Right renal pelvis (tissue), 4 donors: ENCODE results near the gene CLRN3. TPM values are rescaled to one million over a fixed set of nuclear protein-coding genes. Genes with fewer than 3 reads are reported as not detected.
A peak's percentile ranks its signal among the peaks of the same experiment; 100 is the strongest.

Experiments used
- DNase-seq, 4 donors: peaks; one replicate each; pipeline ENCODE4 v3.0.0-alpha.2; 2013; ENCODE audit warnings: low read depth in 4 of 4, low spot score in 3 of 4, missing footprints in 1 of 4
- polyA plus RNA-seq, 4 donors: library from polyadenylated mRNA; unstranded; fragments of 120-200 nt; gene quantifications; one replicate each; pipeline ENCODE4 v1.2.1, GENCODE V29; 2013; ENCODE audit not compliant: insufficient read length in 4 of 4

Gene CLRN3
- polyA plus RNA-seq: 10 to 100 TPM; 16.4 to 24.1 (median 19.0) TPM

DNA sequence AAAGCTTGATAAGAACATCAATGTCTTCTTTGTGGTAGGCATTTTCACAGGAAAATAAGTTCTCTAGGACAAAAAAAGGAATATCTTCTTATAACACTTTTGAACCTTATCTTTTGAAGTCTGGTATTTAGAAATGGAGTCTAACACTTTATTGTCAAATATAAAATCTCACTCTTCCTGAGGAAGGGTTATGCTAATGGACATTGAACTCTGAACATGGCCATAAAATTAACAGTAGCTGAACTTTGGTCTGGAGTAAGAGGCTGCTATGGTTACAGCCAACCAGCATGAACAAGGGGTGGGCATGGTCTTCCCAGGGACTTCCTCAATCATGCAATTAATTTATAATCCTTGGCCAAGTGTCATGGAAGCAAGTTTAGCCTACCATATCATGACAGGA is at the start of gene CLRN3:
TSS of gene CLRN3 (minus strand) at position 199 of the 400 bp plus-strand sequence. CDS start at position 42, 157 bp downstream.
- DNase-seq: no peak

- DNase-seq: no peak
Measured at GRCh38 chr10:127940866-127941640, 48.3 kb upstream of the CLRN3 start.

DNA sequence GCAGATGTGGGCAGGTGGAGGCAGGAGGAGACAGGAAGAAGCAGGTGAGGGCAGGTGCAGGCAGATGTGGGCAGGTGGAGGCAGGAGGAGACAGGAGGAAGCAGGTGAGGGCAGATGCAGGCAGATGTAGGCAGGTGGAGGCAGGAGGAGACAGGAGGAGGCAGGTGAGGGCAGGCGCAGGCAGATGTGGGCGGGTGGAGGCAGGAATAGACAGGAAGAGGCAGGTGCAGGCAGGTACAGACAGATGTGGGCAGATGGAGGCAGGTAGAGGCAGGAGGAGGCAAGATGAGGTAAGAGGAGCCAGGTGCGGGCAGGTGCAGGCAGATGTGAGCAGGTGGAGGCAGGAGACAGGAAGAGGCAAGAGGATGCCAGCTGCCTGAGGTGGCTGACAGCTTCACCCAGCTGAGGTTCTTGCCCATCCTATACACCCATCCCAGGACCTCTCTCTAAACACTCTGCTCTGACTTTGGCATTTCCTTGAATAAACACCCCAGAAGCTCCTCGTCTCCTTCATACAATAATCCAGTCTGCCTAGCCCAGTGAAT is 47.1 kb upstream of the CLRN3 start:
- DNase-seq: no peak

GRCh38 chr10:127937915-127938463 is 45.2 kb upstream of the CLRN3 start:
- DNase-seq: no peak

DNA sequence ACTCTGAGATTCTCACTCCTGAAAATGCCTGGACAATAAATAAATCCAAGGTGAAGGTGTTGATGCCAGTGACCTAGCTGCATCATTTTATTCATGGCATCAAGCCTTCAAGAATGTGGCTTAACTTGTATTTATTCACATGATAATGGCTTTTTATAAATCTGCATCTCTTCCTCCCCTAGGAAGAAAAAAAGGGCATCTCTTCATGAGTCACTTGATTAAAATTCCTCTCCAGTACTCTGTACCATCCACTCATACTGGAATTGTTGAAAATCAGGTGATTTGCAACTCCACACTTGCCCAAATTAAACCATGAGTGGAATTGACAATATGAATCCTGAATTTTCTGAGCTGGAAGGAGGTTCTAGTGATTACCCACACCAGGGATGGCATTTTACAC is 44.3 kb upstream of the CLRN3 start:
- no peak for DNase-seq

DNA sequence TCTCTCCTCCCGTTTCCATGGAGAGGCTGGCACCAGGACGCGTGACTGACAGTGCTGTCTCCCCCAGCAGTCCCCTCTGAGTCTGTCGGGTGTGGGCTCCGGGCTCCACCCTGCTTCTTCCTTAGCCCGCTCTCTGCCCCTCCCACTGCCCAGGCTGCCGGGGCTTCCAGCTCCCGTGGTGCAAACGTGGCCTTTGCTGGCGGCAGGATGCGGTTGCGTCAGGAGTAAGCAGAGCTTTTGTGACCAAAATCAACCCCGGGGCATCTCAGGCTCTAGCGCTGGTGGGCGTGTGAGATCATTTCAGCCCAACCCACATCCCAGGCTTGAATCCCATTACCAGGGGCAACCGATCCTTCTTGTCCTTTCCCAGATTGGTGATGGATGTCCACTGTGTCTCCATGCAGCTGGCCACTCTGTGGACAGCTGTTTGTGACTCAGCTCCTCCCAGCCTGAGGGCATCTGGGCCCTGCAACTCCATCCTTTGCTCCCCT is 42.4 kb upstream of the CLRN3 start:
- no peak for DNase-seq

DNA sequence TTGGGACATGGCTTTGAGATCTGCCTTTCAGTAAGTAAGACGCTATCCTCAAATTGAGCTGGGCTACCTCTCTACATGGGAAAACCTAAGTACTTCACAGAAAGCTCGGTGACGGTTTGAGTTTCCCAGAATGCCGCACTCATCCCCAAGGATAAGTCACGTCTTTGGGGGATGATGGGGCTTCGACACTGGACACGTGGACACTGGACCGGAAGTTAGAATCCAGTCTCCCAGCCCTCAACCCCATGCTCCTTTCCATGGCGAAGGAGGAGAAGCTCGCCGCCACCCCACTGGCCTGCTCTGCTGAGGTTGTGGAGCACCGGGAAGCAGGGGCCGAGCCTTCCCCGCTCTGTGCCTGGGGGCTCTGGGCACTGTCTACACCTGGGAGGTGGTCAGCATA is 41.6 kb upstream of the CLRN3 start:
- no peak for DNase-seq

GRCh38 chr10:127933271-127933670 is 40.5 kb upstream of the CLRN3 start:
- DNase-seq: no peak

- no peak for DNase-seq
Measured at GRCh38 chr10:127932521-127933270, 40.0 kb upstream of the CLRN3 start.

DNA sequence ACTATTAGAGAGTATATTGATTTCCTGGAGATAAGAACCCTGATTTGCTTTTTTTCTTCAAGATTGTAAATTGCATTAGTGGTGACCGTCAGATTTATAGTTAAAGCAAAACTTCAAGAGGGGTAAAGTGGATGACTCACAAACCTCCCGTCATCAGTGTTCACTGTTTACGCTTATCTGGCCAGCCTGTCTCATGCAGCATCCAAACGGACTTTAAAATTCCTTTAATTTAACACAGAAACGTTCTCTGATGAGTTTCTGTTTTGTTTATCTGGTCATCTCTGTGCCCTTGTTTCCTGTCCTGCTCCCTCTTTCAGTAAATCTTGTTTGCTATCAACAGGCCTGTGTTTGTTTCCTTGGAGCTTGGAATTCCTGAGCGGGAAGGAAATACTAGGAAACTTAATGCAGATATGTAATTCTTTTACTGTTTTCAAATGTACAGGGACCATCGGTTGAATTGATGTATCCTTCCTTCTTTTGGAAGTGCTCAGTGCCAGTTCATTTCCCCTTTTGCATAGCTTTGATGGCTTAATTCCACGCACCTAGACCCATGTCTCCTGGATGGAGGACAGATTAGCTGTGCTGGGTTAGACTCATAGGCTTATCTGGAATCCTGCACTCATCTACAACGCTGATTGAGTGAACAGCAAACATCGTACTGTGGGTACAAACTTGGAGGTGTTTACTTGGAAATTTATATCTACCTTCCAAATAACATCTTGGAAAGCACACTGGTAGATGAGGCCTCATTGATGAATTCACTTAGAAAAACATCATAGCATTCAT is 35.5 kb upstream of the CLRN3 start:
- peak in 1 of 4 donors; percentile 5 for DNase-seq

- DNase-seq: no peak
Measured at GRCh38 chr10:127926455-127926854, 33.7 kb upstream of the CLRN3 start.

DNA sequence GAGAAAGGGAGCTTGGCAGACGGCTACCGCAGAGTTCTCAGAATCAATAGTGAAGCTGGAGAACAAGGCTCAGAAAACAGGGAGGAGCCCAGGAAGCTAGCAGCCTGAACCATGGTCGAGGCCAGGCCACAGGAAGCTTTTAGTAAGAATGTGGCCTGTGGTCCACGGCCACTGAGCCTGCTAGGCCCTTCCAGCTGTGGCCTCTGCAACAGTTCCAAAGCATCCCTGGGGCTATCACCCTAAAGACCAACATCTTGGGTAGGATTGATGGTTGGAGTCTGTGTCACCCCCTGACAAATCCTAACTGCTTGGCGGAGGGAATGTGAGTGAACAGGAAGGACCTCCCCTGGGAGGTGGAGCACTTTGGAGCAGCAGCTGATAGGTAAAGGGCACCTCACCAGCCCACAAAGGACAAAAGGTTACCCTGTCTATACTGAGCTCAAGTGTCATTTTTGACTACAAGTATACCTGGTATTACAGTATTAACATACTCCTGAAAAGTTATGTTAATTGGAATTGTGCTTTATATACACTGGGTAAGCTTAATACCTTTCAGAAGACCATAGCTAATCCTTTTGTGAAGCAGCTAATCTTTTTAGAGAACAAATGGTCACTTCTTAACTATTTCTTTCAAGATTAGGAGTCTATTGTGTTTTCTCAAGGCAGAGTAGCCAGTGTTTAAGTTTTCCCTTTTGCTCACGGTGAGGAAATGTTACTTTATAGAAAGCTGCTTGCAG is 32.9 kb upstream of the CLRN3 start:
- DNase-seq: no peak

- no peak for DNase-seq
Measured at GRCh38 chr10:127923646-127924045, 30.9 kb upstream of the CLRN3 start.

GRCh38 chr10:127922675-127923366 is 30.1 kb upstream of the CLRN3 start:
- DNase-seq: no peak

DNA sequence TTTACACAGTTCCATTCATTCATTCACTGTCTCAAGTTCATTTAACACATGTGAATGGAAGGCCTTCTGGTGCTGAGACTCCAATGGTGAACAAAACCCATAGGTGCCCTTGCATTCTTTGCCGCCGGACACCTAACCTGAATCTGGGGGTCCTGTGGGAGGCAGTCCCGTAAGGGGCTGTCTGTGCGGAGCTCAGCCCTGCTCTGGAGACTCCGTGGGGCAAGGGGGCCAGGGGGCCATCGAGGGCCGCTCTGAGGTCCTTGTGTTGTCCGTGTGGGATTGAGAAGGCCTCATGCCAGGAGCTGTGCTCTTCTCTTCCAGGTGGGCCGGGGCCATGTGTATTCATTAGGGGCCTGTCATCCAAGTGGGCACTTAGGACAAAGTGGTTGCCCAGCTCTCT is 29.5 kb upstream of the CLRN3 start:
- DNase-seq: no peak

- no peak for DNase-seq
Measured at GRCh38 chr10:127921753-127922145, 29.0 kb upstream of the CLRN3 start.

- DNase-seq: no peak
Measured at GRCh38 chr10:127921075-127921752, 28.5 kb upstream of the CLRN3 start.

DNA sequence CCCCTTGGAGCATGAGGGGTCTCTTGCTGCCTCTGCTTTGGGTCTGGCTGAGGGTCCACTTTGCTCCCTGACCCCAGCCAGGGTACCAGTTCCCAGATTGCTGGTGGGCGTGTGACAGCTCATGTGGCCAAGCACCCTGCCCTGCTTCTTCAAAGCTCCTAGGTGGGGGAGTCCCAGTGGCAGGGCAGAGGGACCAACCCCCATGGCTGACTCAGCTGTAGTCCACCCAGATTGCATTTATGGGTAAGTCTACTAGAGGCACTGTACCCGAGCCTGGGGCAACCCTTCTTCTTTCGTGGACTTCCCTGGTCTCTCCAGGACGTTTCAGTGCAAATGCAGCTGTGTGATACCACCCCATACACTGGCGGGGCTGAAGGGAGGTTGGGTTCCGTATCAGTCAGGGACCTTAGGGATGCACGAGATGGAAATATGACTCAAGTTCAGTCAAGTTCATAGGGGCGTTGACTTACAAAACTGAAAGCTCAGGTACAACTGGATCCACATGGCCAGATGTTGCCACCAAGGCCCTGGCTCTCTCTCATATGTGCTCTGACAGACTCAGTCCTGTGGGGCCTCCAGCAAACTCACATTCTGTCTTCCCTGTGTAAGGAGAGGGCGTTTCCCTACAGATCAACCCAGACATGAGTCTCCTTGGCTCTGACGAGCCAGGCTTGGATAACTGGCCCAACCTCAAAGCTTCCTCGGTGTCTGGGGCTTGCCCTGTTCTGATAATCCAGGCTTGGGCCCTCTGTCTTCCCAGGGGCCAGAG is 27.7 kb upstream of the CLRN3 start:
- DNase-seq: no peak
